H1 (cell line): Measurements from ENCODE around the gene DNAJC5G. TPM values are rescaled to one million over a fixed set of nuclear protein-coding genes. Genes with fewer than 3 reads are reported as not detected.

Source experiments
- CHD1 ChIP-seq: IDR thresholded peaks from 2 replicates; pipeline ENCODE4 v1.6.1; 2012; ENCODE audit warnings: low read depth, low read length, improper control_type of control experiment
- CREB1 ChIP-seq: IDR thresholded peaks from 2 replicates; pipeline ENCODE4 v1.6.1; 2012; ENCODE audit warnings: inconsistent platforms
- EGR1 ChIP-seq: IDR thresholded peaks from 2 replicates; pipeline ENCODE4 v1.6.1; 2011; ENCODE audit warnings: low read depth, low read length, borderline replicate concordance
- EP300 ChIP-seq, 2 experiments: IDR thresholded peaks; 1 replicate in 1 of 2; 2 replicates in 1 of 2; pipeline ENCODE4 v1.6.1; 2011 to 2012; ENCODE audit warnings: low read depth in 2 of 2, low read length in 2 of 2, mild to moderate bottlenecking in 2 of 2, borderline replicate concordance in 1 of 2, inconsistent platforms in 1 of 2, moderate library complexity in 1 of 2
- HDAC2 ChIP-seq, 2 experiments: fragments of 300-600 bp in 1 of 2; sonication (generic) in 1 of 2; IDR thresholded peaks; 2 replicates each; pipeline ENCODE4 v1.6.1; 2011 to 2012; ENCODE audit warnings: low read depth in 2 of 2, low read length in 2 of 2, mild to moderate bottlenecking in 2 of 2, moderate library complexity in 2 of 2, borderline replicate concordance in 1 of 2, inconsistent platforms in 1 of 2
- JUN ChIP-seq: IDR thresholded peaks from 2 replicates; pipeline ENCODE4 v1.6.1; 2011; ENCODE audit warnings: low read depth, mild to moderate bottlenecking, improper control_type of control experiment, low read length
- PHF8 ChIP-seq: fragments of 200-600 bp; sonication (generic); conservative IDR thresholded peaks from 2 replicates; pipeline ENCODE4 v1.7.1; 2012; ENCODE audit warnings: low read depth, mild to moderate bottlenecking, inconsistent platforms, low read length, moderate library complexity
- SIRT6 ChIP-seq: IDR thresholded peaks from one replicate; pipeline ENCODE4 v1.7.1; 2012; ENCODE audit warnings: low read length, inconsistent platforms
- SRF ChIP-seq: IDR thresholded peaks from 2 replicates; pipeline ENCODE4 v1.6.1; 2011; ENCODE audit warnings: mild to moderate bottlenecking, low read depth, low read length, moderate library complexity
- TCF12 ChIP-seq: IDR thresholded peaks from 2 replicates; pipeline ENCODE4 v1.6.1; 2011; ENCODE audit warnings: low read depth, mild to moderate bottlenecking, low read length
- polyA plus RNA-seq, 7 experiments: library from polyadenylated mRNA; depleted of rRNA in 3 of 7; stranded (reverse) in 5 of 7; unstranded in 2 of 7; fragments of >200 nt in 5 of 7; fragments of 200-250 nt in 2 of 7; gene quantifications; 1 replicate in 5 of 7; 2 replicates in 1 of 7; 4 replicates in 1 of 7; pipeline versions ENCODE4 v1.2.1 to v1.2.3, GENCODE V29; 2011 to 2013; ENCODE audit warnings: missing spikeins in 2 of 7, mixed read lengths in 2 of 7
- total RNA-seq: library from RNA; stranded (reverse); fragmentation: NEBNext Ultra II Directional; extraction: Animal tissue kit (Norgen Biotek cat#: 25700); gene quantifications from 2 replicates; pipeline ENCODE4 v1.2.1, GENCODE V29; 2021

Gene DNAJC5G
- total and polyA plus RNA-seq, 2 of the 8 experiments (the other 6 are each of a cell fraction or from before 2014, with no cell fraction given): 0.83 to 1.4 TPM

- TF ChIP-seq HDAC2 (IDR thresholded peaks at IDR 0.05; ENCODE audit: borderline replicate concordance in 1 of 2, low read depth in 2 of 2, low read length in 2 of 2): no peak
- TF ChIP-seq SIRT6: no peak
- TF ChIP-seq SRF: no peak
- TF ChIP-seq EGR1: no peak
- TF ChIP-seq TCF12: no peak
- no peak for TF ChIP-seq CHD1
- TF ChIP-seq CREB1: no peak
- TF ChIP-seq PHF8: no peak
- no peak for TF ChIP-seq JUN
- TF ChIP-seq EP300 (IDR thresholded peaks at IDR 0.05; ENCODE audit: borderline replicate concordance in 1 of 2, low read depth in 2 of 2, low read length in 2 of 2): no peak
- TF ChIP-seq, all 59 proteins: peak for 0
These were observed 15.3 kb downstream of the DNAJC5G start (continued) for GRCh38 chr2:27290549-27290948.
